GM19023 (cell line): ENCODE data around the gene THAP4.
"Not testable (repeated sequence)": the region's sequence is repeated elsewhere in the genome, so short reads cannot be mapped to it uniquely, and the experiment has no call there.

Source experiments
- ATAC-seq: cut with Tn5 transposase; IDR thresholded peaks from one replicate; pipeline ENCODE4 v1.9.1; 2021; ENCODE audit warnings: mild to moderate bottlenecking, moderate library complexity; ENCODE audit not compliant: unreplicated experiment

Gene THAP4

GRCh38 chr2:241666627-241667400 is 29.9 kb upstream of the THAP4 start:
- ATAC-seq, result no peak

GRCh38 chr2:241665731-241666440 is 28.9 kb upstream of the THAP4 start:
- no peak for ATAC-seq

- ATAC-seq, result not testable (repeated sequence)
Observed at GRCh38 chr2:241662731-241663130, 25.8 kb upstream of the THAP4 start.

GRCh38 chr2:241660593-241661213 is 23.7 kb upstream of the THAP4 start:
- no peak for ATAC-seq

GRCh38 chr2:241659150-241659739 is 22.3 kb upstream of the THAP4 start:
- ATAC-seq, result no peak

- ATAC-seq, result no peak
Observed at GRCh38 chr2:241658296-241658695, 21.3 kb upstream of the THAP4 start.

- no peak for ATAC-seq
Observed at GRCh38 chr2:241657786-241658254, 20.9 kb upstream of the THAP4 start.

GRCh38 chr2:241656190-241656741 is 19.3 kb upstream of the THAP4 start:
- ATAC-seq, result no peak

- no peak for ATAC-seq
Observed at GRCh38 chr2:241655516-241656189, 18.7 kb upstream of the THAP4 start.

GRCh38 chr2:241654551-241654950 is 17.6 kb upstream of the THAP4 start:
- no peak for ATAC-seq

GRCh38 chr2:241653210-241653750 is 16.3 kb upstream of the THAP4 start:
- no peak for ATAC-seq

- no peak for ATAC-seq
Observed at GRCh38 chr2:241652722-241653121, 15.8 kb upstream of the THAP4 start.

- ATAC-seq, result no peak
Observed at GRCh38 chr2:241652142-241652541, 15.2 kb upstream of the THAP4 start.

GRCh38 chr2:241649927-241650326 is 13.0 kb upstream of the THAP4 start:
- no peak for ATAC-seq

GRCh38 chr2:241649404-241649803 is 12.4 kb upstream of the THAP4 start:
- no peak for ATAC-seq

- ATAC-seq, result no peak
Observed at GRCh38 chr2:241648453-241648852, 11.5 kb upstream of the THAP4 start.

GRCh38 chr2:241645915-241646645 is 9.1 kb upstream of the THAP4 start:
- ATAC-seq, result no peak

- no peak for ATAC-seq
Observed at GRCh38 chr2:241645056-241645914, 8.3 kb upstream of the THAP4 start.

GRCh38 chr2:241641631-241642030 is 4.7 kb upstream of the THAP4 start:
- no peak for ATAC-seq
